Central memory CD8-positive, alpha-beta T cell (primary cell): ENCODE measurements around the gene GLG1.
"Not testable (repeated sequence)": the region's sequence is repeated elsewhere in the genome, so short reads cannot be mapped to it uniquely, and the experiment has no call there.

ENCODE experiments used
- ATAC-seq: fragments of 150-1000 bp; cut with Tn5 transposase; replicated peaks from 2 replicates; pipeline ENCODE4 v1.10.0; 2022; ENCODE audit warnings: mild to moderate bottlenecking, moderate FRiP score, moderate number of reproducible peaks; ENCODE audit not compliant: poor library complexity, severe bottlenecking; ENCODE audit errors: extremely low read depth
- DNase-seq, 2 donors: peaks; one replicate each; pipeline ENCODE4 v3.0.0; 2021; ENCODE audit warnings: low spot score in 2 of 2
- H3K27ac Mint-ChIP-seq: one replicate; pipeline ENCODE4 v1.8.0; 2022; ENCODE audit warnings: low read depth, mild to moderate bottlenecking, moderate library complexity, mixed read lengths
- H3K27me3 Mint-ChIP-seq: one replicate; pipeline ENCODE4 v1.8.0; 2022; ENCODE audit warnings: mixed read lengths
- H3K36me3 Mint-ChIP-seq: one replicate; pipeline ENCODE4 v1.8.0; 2022; ENCODE audit warnings: mild to moderate bottlenecking, moderate library complexity, mixed read lengths; ENCODE audit not compliant: insufficient read depth
- H3K4me1 Mint-ChIP-seq: one replicate; pipeline ENCODE4 v1.8.0; 2022; ENCODE audit warnings: mixed read lengths
- H3K4me3 Mint-ChIP-seq: one replicate; pipeline ENCODE4 v1.8.0; 2022; ENCODE audit warnings: mild to moderate bottlenecking, moderate library complexity, mixed read lengths
- H3K9me3 Mint-ChIP-seq: one replicate; pipeline ENCODE4 v1.8.0; 2022; ENCODE audit warnings: mixed read lengths

Gene GLG1

GRCh38 chr16:74562117-74562516, 44.8 kb downstream of the GLG1 start:
- DNase-seq, result no peak
- Mint-ChIP-seq H3K4me3 (no peak overlapping the region), H3K4me1 (peaks cover 86% of the 10 kb centered on the region), H3K27me3 (no peaks in the 10 kb centered on the region), H3K36me3 (peaks cover 9% of the 10 kb centered on the region), H3K27ac (no peak overlapping the region), H3K9me3 (no peaks in the 10 kb centered on the region)
- ATAC-seq, result no peak

GRCh38 chr16:74561626-74562025, 45.3 kb downstream of the GLG1 start:
- no peak for DNase-seq
- Mint-ChIP-seq H3K9me3 (no peaks in the 10 kb centered on the region), H3K27me3 (no peaks in the 10 kb centered on the region), H3K4me3 (no peak overlapping the region), H3K27ac (no peak overlapping the region), H3K4me1 (peaks cover 82% of the 10 kb centered on the region), H3K36me3 (peaks cover 6% of the 10 kb centered on the region)
- no peak for ATAC-seq

- Mint-ChIP-seq H3K36me3 (peaks cover 6% of the 10 kb centered on the region), H3K27ac (peak overlapping the region; percentile 29), H3K4me3 (no peak overlapping the region), H3K9me3 (no peaks in the 10 kb centered on the region), H3K27me3 (no peaks in the 10 kb centered on the region), H3K4me1 (peaks cover 75% of the 10 kb centered on the region)
- DNase-seq (no peak), ATAC-seq (no peak)
Observed at GRCh38 chr16:74560912-74561311, 46.0 kb downstream of the GLG1 start.

- DNase-seq, result no peak
- ATAC-seq, result no peak
- Mint-ChIP-seq H3K9me3 (no peaks in the 10 kb centered on the region), H3K4me1 (peaks cover 55% of the 10 kb centered on the region), H3K36me3 (peaks cover 6% of the 10 kb centered on the region), H3K4me3 (no peak overlapping the region), H3K27ac (peak overlapping the region; percentile 5), H3K27me3 (no peaks in the 10 kb centered on the region)
Observed at GRCh38 chr16:74558873-74559272, 48.0 kb downstream of the GLG1 start.

GRCh38 chr16:74557275-74557674, 49.6 kb downstream of the GLG1 start:
- Mint-ChIP-seq H3K9me3 (no peaks in the 10 kb centered on the region), H3K4me3 (no peak overlapping the region), H3K27me3 (no peaks in the 10 kb centered on the region), H3K36me3 (peaks cover 4% of the 10 kb centered on the region), H3K27ac (peak overlapping the region; percentile 78), H3K4me1 (peaks cover 41% of the 10 kb centered on the region)
- DNase-seq (no peak), ATAC-seq (no peak)

- ATAC-seq (no peak), DNase-seq (no peak)
- H3K9me3 Mint-ChIP-seq, result no peaks in the 10 kb centered on the region
- no peak overlapping the region for H3K27ac Mint-ChIP-seq
- H3K36me3 Mint-ChIP-seq, result peaks cover 4% of the 10 kb centered on the region
- no peaks in the 10 kb centered on the region for H3K27me3 Mint-ChIP-seq
- no peak overlapping the region for H3K4me3 Mint-ChIP-seq
- peaks cover 36% of the 10 kb centered on the region for H3K4me1 Mint-ChIP-seq
Observed at GRCh38 chr16:74556375-74556922, 50.5 kb downstream of the GLG1 start.

GRCh38 chr16:74552357-74552756, 54.6 kb downstream of the GLG1 start:
- ATAC-seq, H3K4me3 Mint-ChIP-seq, H3K4me1 Mint-ChIP-seq, H3K27ac Mint-ChIP-seq, H3K9me3 Mint-ChIP-seq, H3K36me3 Mint-ChIP-seq, DNase-seq, H3K27me3 Mint-ChIP-seq: not testable (repeated sequence)

GRCh38 chr16:74550227-74551019, 56.5 kb downstream of the GLG1 start:
- not testable (repeated sequence) for H3K36me3 Mint-ChIP-seq, H3K27ac Mint-ChIP-seq, DNase-seq, H3K4me3 Mint-ChIP-seq, H3K4me1 Mint-ChIP-seq, H3K9me3 Mint-ChIP-seq, H3K27me3 Mint-ChIP-seq, ATAC-seq

- H3K4me1 Mint-ChIP-seq, DNase-seq, H3K4me3 Mint-ChIP-seq, H3K36me3 Mint-ChIP-seq, H3K27me3 Mint-ChIP-seq, H3K9me3 Mint-ChIP-seq, ATAC-seq: not testable (repeated sequence)
- peak overlapping the region; percentile 49 for H3K27ac Mint-ChIP-seq
Observed at GRCh38 chr16:74546112-74546511, 60.8 kb downstream of the GLG1 start.

GRCh38 chr16:74542911-74543578, 63.9 kb downstream of the GLG1 start:
- not testable (repeated sequence) for H3K27ac Mint-ChIP-seq, H3K9me3 Mint-ChIP-seq, ATAC-seq, H3K4me3 Mint-ChIP-seq, DNase-seq, H3K36me3 Mint-ChIP-seq, H3K27me3 Mint-ChIP-seq
- H3K4me1 Mint-ChIP-seq, result peaks cover 14% of the 10 kb centered on the region

GRCh38 chr16:74540663-74541062, 66.3 kb downstream of the GLG1 start:
- ATAC-seq, H3K36me3 Mint-ChIP-seq, DNase-seq, H3K4me3 Mint-ChIP-seq, H3K27me3 Mint-ChIP-seq, H3K27ac Mint-ChIP-seq, H3K9me3 Mint-ChIP-seq: not testable (repeated sequence)
- H3K4me1 Mint-ChIP-seq, result peaks cover 16% of the 10 kb centered on the region

- not testable (repeated sequence) for H3K27ac Mint-ChIP-seq, ATAC-seq, H3K27me3 Mint-ChIP-seq, H3K36me3 Mint-ChIP-seq, H3K4me3 Mint-ChIP-seq, DNase-seq, H3K9me3 Mint-ChIP-seq
- H3K4me1 Mint-ChIP-seq, result peaks cover 21% of the 10 kb centered on the region
Observed at GRCh38 chr16:74538801-74539200, 68.1 kb downstream of the GLG1 start.

- H3K4me1 Mint-ChIP-seq, result peaks cover 21% of the 10 kb centered on the region
- not testable (repeated sequence) for H3K27me3 Mint-ChIP-seq, H3K4me3 Mint-ChIP-seq, H3K36me3 Mint-ChIP-seq, H3K27ac Mint-ChIP-seq, ATAC-seq, DNase-seq, H3K9me3 Mint-ChIP-seq
Observed at GRCh38 chr16:74537746-74538145, 69.2 kb downstream of the GLG1 start.
